ENCODE measurements around the gene LSAMP.

Gene LSAMP

DNA sequence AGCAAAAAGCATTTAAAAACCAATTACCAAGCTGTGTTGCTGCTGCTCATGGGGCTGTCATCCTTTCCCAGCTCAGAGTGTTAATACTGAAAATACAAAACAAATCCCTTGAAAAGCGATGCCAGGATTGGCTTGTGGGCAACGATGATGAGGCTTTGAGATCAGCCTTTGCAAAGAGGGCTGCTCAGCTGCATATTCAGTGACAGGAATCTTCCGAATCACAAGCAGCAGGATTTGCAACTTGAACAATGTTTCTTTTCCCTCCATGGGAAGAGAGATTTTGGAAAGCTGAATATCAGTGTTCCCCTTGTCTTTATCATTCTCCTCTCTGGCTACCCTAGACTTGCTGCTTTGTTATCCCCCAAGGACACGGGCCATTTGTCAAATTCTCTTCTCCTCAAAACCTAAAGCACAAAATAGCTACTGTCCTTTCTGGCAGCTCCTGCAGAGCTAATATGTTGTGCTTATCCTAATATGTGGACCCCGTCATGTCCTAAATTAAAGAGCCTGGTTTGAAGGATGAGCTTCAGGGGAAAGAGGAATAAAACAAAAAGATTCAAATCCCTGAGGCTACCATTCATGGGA is 446.2 kb downstream of the LSAMP start:
- Histone ChIP-seq H3K4me3 (ENCODE audit: low read depth, low read length) (no peak overlapping the region), H3K27ac (ENCODE audit: low read depth, low read length) (no peak overlapping the region), H3K27me3 (ENCODE audit: control insufficient read depth, insufficient read depth, low read length) (no peaks in the 10 kb centered on the region), H3K9me3 (ENCODE audit: control insufficient read depth, insufficient read depth, low read depth, low read length) (no peaks in the 10 kb centered on the region), H3K36me3 (ENCODE audit: control insufficient read depth, insufficient read depth, low read length) (no peaks in the 10 kb centered on the region), H3K4me1 (ENCODE audit: control insufficient read depth, insufficient read depth, low read length) (peaks cover 20% of the 10 kb centered on the region; the same call in 1 of the 2 replicates), H3K9ac (ENCODE audit: low read length) (no peak overlapping the region)

GRCh38 chr3:115996420-115997108 is 448.7 kb downstream of the LSAMP start:
- H3K4me1 ChIP-seq (ENCODE audit: control insufficient read depth, insufficient read depth, low read length), result peaks cover 23% of the 10 kb centered on the region; the same call in 1 of the 2 replicates
- no peak overlapping the region for H3K4me3 ChIP-seq (ENCODE audit: low read depth, low read length)
- no peaks in the 10 kb centered on the region for H3K36me3 ChIP-seq (ENCODE audit: control insufficient read depth, insufficient read depth, low read length)
- H3K27me3 ChIP-seq (ENCODE audit: control insufficient read depth, insufficient read depth, low read length), result no peaks in the 10 kb centered on the region
- H3K9ac ChIP-seq (ENCODE audit: low read length), result no peak overlapping the region
- H3K9me3 ChIP-seq (ENCODE audit: control insufficient read depth, insufficient read depth, low read depth, low read length), result no peaks in the 10 kb centered on the region
- no peak overlapping the region for H3K27ac ChIP-seq (ENCODE audit: low read depth, low read length)

GRCh38 chr3:115990669-115991068 is 454.6 kb downstream of the LSAMP start:
- Histone ChIP-seq H3K27ac (ENCODE audit: low read depth, low read length) (no peak overlapping the region), H3K27me3 (ENCODE audit: control insufficient read depth, insufficient read depth, low read length) (no peaks in the 10 kb centered on the region), H3K9me3 (ENCODE audit: control insufficient read depth, insufficient read depth, low read depth, low read length) (no peaks in the 10 kb centered on the region), H3K4me1 (ENCODE audit: control insufficient read depth, insufficient read depth, low read length) (peaks cover 36% of the 10 kb centered on the region), H3K4me3 (ENCODE audit: low read depth, low read length) (no peak overlapping the region), H3K9ac (ENCODE audit: low read length) (no peak overlapping the region), H3K36me3 (ENCODE audit: control insufficient read depth, insufficient read depth, low read length) (no peaks in the 10 kb centered on the region)

DNA sequence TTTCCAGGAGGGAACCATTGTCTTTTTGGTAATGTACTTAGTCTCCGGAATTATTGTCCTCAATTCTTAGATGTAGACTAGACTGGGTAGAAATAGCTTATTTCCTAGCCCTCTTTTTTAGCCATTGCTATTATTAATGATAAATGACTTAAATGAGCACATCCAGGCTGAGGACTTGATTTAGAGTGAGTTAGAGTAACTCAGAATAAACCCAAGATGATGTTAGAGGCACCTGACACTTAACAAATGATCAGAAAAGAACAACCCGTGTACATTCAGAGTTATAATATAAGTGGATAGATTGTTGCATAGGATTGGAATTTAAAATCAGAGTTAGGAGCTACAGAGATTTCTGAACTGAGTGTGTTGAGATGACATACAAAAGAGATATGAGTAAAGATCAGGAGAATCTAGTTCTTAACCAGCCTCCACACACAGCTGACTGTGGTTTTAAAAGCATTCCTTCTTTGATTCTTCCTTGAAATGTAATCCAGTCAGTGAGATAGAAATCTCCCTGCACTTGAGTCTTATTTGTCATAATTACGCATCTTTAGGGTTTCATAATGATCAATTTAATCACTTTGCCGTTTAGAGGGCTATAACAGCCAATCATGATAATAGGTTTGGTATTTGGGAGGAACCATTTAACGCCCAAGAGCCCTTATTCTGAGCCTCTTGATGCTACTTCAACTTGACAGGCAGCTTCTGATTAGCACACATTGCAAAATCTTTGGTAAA is 455.4 kb downstream of the LSAMP start:
- Histone ChIP-seq H3K9ac (ENCODE audit: low read length) (no peak overlapping the region), H3K27me3 (ENCODE audit: control insufficient read depth, insufficient read depth, low read length) (no peaks in the 10 kb centered on the region), H3K4me1 (ENCODE audit: control insufficient read depth, insufficient read depth, low read length) (peaks cover 42% of the 10 kb centered on the region), H3K4me3 (ENCODE audit: low read depth, low read length) (no peak overlapping the region), H3K36me3 (ENCODE audit: control insufficient read depth, insufficient read depth, low read length) (no peaks in the 10 kb centered on the region), H3K9me3 (ENCODE audit: control insufficient read depth, insufficient read depth, low read depth, low read length) (no peaks in the 10 kb centered on the region), H3K27ac (ENCODE audit: low read depth, low read length) (no peak overlapping the region)

GRCh38 chr3:115986555-115987207 is 458.6 kb downstream of the LSAMP start:
- Histone ChIP-seq H3K36me3 (ENCODE audit: control insufficient read depth, insufficient read depth, low read length) (no peaks in the 10 kb centered on the region), H3K4me3 (ENCODE audit: low read depth, low read length) (no peak overlapping the region), H3K9me3 (ENCODE audit: control insufficient read depth, insufficient read depth, low read depth, low read length) (no peaks in the 10 kb centered on the region), H3K27me3 (ENCODE audit: control insufficient read depth, insufficient read depth, low read length) (no peaks in the 10 kb centered on the region), H3K27ac (ENCODE audit: low read depth, low read length) (no peak overlapping the region), H3K9ac (ENCODE audit: low read length) (no peak overlapping the region), H3K4me1 (ENCODE audit: control insufficient read depth, insufficient read depth, low read length) (peaks cover 41% of the 10 kb centered on the region)

- Histone ChIP-seq H3K27ac (ENCODE audit: low read depth, low read length) (no peak overlapping the region), H3K9ac (ENCODE audit: low read length) (no peak overlapping the region), H3K27me3 (ENCODE audit: control insufficient read depth, insufficient read depth, low read length) (no peaks in the 10 kb centered on the region), H3K36me3 (ENCODE audit: control insufficient read depth, insufficient read depth, low read length) (no peaks in the 10 kb centered on the region), H3K9me3 (ENCODE audit: control insufficient read depth, insufficient read depth, low read depth, low read length) (no peaks in the 10 kb centered on the region), H3K4me3 (ENCODE audit: low read depth, low read length) (no peak overlapping the region), H3K4me1 (ENCODE audit: control insufficient read depth, insufficient read depth, low read length) (peaks cover 26% of the 10 kb centered on the region)
Measured at GRCh38 chr3:115982629-115983028, 462.7 kb downstream of the LSAMP start.

GRCh38 chr3:115982108-115982507 is 463.2 kb downstream of the LSAMP start:
- Histone ChIP-seq H3K4me3 (ENCODE audit: low read depth, low read length) (no peak overlapping the region), H3K4me1 (ENCODE audit: control insufficient read depth, insufficient read depth, low read length) (peaks cover 23% of the 10 kb centered on the region), H3K36me3 (ENCODE audit: control insufficient read depth, insufficient read depth, low read length) (no peaks in the 10 kb centered on the region)

DNA sequence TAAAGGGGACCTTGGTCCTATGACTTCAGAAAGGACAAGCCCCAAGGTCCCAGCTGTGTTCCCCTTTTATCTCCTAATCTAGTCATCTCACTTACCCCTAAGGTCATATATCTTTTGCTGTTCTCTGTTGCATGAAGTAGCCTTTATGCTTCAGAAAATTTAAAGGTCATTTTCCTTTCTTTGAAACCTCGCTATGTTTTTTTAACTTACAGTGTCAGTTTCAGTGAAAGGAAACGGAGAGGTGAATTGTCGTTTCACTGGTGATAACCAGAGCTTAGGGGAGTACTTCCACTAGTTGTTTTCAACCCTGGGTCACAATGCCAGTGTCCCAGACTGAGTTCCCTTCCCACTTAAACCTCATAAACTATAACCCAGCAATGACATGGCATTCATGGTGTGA is 464.6 kb downstream of the LSAMP start:
- H3K36me3 ChIP-seq (ENCODE audit: control insufficient read depth, insufficient read depth, low read length), result no peaks in the 10 kb centered on the region
- H3K27me3 ChIP-seq (ENCODE audit: control insufficient read depth, insufficient read depth, low read length), result no peaks in the 10 kb centered on the region
- peaks cover 12% of the 10 kb centered on the region for H3K4me1 ChIP-seq (ENCODE audit: control insufficient read depth, insufficient read depth, low read length)
- no peak overlapping the region for H3K27ac ChIP-seq (ENCODE audit: low read depth, low read length)
- H3K4me3 ChIP-seq (ENCODE audit: low read depth, low read length), result no peak overlapping the region
- H3K9me3 ChIP-seq (ENCODE audit: control insufficient read depth, insufficient read depth, low read depth, low read length), result no peaks in the 10 kb centered on the region
- H3K9ac ChIP-seq (ENCODE audit: low read length), result no peak overlapping the region

More at GRCh38 chr3:115982108-115982507, 463.2 kb downstream of the LSAMP start:
- no peaks in the 10 kb centered on the region for H3K27me3 ChIP-seq (ENCODE audit: control insufficient read depth, insufficient read depth, low read length)
- no peaks in the 10 kb centered on the region for H3K9me3 ChIP-seq (ENCODE audit: control insufficient read depth, insufficient read depth, low read depth, low read length)
- no peak overlapping the region for H3K9ac ChIP-seq (ENCODE audit: low read length)
- no peak overlapping the region for H3K27ac ChIP-seq (ENCODE audit: low read depth, low read length)

DNA sequence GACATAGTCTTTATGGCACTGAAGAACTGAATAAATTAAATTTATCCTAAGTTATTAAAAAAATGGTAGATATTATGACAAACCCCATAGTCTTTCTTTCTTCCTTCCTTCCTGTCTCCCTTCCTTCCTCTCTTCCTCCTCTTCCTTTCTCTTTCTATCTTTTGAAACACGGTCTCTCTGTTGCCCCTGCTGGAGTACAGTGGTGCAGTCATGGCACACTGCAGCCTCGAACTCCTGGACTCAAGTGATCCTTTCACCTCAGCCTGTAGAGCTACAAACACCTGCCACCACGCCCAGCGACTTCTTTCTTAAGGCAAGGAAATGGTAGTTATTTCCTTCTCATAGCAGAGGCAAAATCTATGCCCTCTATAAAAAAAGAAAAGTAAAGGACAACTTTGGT is 467.4 kb downstream of the LSAMP start:
- Histone ChIP-seq H3K4me1 (ENCODE audit: control insufficient read depth, insufficient read depth, low read length) (peaks cover 7% of the 10 kb centered on the region; the same call in 1 of the 2 replicates), H3K4me3 (ENCODE audit: low read depth, low read length) (no peak overlapping the region)

DNA sequence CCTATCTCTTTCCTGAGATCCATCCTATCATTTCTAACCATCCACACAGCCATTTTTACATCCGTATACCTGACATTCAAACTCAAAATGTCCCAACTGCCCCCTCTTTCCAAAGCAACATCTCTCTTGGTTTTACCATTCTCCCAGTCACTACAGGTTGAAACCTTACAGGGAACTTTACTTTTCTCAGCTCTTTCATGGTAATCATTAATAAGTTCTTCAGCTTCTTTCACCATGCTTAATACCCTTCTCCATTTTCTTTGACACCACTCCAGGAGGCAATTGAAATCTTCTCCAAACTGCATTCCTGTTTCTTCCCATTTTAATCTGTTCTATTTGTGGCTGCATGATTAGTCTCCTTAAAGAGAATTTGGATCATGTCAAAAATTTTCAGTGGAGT is 469.5 kb downstream of the LSAMP start:
- no peak overlapping the region for H3K27ac ChIP-seq (ENCODE audit: low read depth, low read length)
- no peak overlapping the region for H3K9ac ChIP-seq (ENCODE audit: low read length)
- no peaks in the 10 kb centered on the region for H3K9me3 ChIP-seq (ENCODE audit: control insufficient read depth, insufficient read depth, low read depth, low read length)
- H3K36me3 ChIP-seq (ENCODE audit: control insufficient read depth, insufficient read depth, low read length), result no peaks in the 10 kb centered on the region
- peaks cover 7% of the 10 kb centered on the region; the same call in 1 of the 2 replicates for H3K4me1 ChIP-seq (ENCODE audit: control insufficient read depth, insufficient read depth, low read length)
- H3K4me3 ChIP-seq (ENCODE audit: low read depth, low read length), result no peak overlapping the region
- no peaks in the 10 kb centered on the region for H3K27me3 ChIP-seq (ENCODE audit: control insufficient read depth, insufficient read depth, low read length)

More for the DNA sequence above, 467.4 kb downstream of the LSAMP start:
- Histone ChIP-seq H3K27ac (ENCODE audit: low read depth, low read length) (no peak overlapping the region), H3K27me3 (ENCODE audit: control insufficient read depth, insufficient read depth, low read length) (no peaks in the 10 kb centered on the region), H3K9me3 (ENCODE audit: control insufficient read depth, insufficient read depth, low read depth, low read length) (no peaks in the 10 kb centered on the region), H3K36me3 (ENCODE audit: control insufficient read depth, insufficient read depth, low read length) (no peaks in the 10 kb centered on the region), H3K9ac (ENCODE audit: low read length) (no peak overlapping the region)

All from HUES6 (cell line).